CD4-positive, alpha-beta T cell (primary cell): ENCODE data around the gene TSHZ3. TPM values are rescaled to one million over a fixed set of nuclear protein-coding genes. Genes with fewer than 3 reads are reported as not detected.

Experiments
- ATAC-seq: fragments of 200-7000 bp; cut with Tn5 transposase; one replicate; pipeline ENCODE4 v1.10.0; 2022; ENCODE audit warnings: mild to moderate bottlenecking; ENCODE audit not compliant: poor library complexity
- CTCF ChIA-PET: fragments of 350-600 bp; sonication (Branson Sonifier 250); formaldehyde crosslinking; loops from one replicate; lab custom pipeline; 2021; ENCODE audit warnings: antibody characterized with exemption, inconsistent platforms; lab: Charles Lee
- POLR2A ChIA-PET: fragments of 350-600 bp; sonication (Branson Sonifier 250); formaldehyde crosslinking; loops from one replicate; lab custom pipeline; 2021; ENCODE audit warnings: antibody characterized with exemption, inconsistent platforms; lab: Charles Lee
- DNase-seq, 14 experiments: peaks; one replicate each; pipeline ENCODE4 v3.0.0-alpha.2; 2013 to 2020; ENCODE audit warnings: mixed read lengths in 2 of 14
- H3K27ac ChIP-seq, 2 donors: one replicate each; pipeline versions ENCODE4 v1.5.1 to v1.7.0; 2013; ENCODE audit warnings: low read length in 2 of 2, low read depth in 1 of 2, mild to moderate bottlenecking in 1 of 2
- H3K27me3 ChIP-seq, 2 experiments: 1 replicate in 1 of 2; 2 replicates in 1 of 2; pipeline versions ENCODE4 v1.6.1 to v1.7.0; 2013; ENCODE audit warnings: low read length in 2 of 2, control low read depth in 1 of 2, mild to moderate bottlenecking in 1 of 2, moderate library complexity in 1 of 2; ENCODE audit not compliant: insufficient read depth in 2 of 2, control insufficient read depth in 1 of 2
- H3K36me3 ChIP-seq: one replicate; pipeline ENCODE4 v1.6.1; 2013; ENCODE audit warnings: low read length, control low read depth; ENCODE audit not compliant: insufficient read depth
- H3K4me1 ChIP-seq: one replicate; pipeline ENCODE4 v1.6.1; 2013; ENCODE audit warnings: low read length, control low read depth; ENCODE audit not compliant: insufficient read depth
- H3K4me3 ChIP-seq: one replicate; pipeline ENCODE4 v1.5.1; 2013; ENCODE audit warnings: mild to moderate bottlenecking, low read length, moderate library complexity
- H3K9me3 ChIP-seq, 2 experiments: 1 replicate in 1 of 2; 2 replicates in 1 of 2; pipeline versions ENCODE4 v1.6.1 to v1.7.0; 2013; ENCODE audit warnings: low read length in 2 of 2, mild to moderate bottlenecking in 2 of 2, control low read depth in 1 of 2, moderate library complexity in 1 of 2; ENCODE audit not compliant: control insufficient read depth in 1 of 2, insufficient read depth in 1 of 2
- H3K27ac Mint-ChIP-seq: one replicate; pipeline ENCODE4 v1.8.0; 2020; ENCODE audit warnings: mixed read lengths
- H3K27me3 Mint-ChIP-seq: one replicate; pipeline ENCODE4 v1.8.0; 2021; ENCODE audit warnings: mixed read lengths
- H3K36me3 Mint-ChIP-seq: one replicate; pipeline ENCODE4 v1.8.0; 2021; ENCODE audit warnings: low read depth, mixed read lengths
- H3K4me1 Mint-ChIP-seq: one replicate; pipeline ENCODE4 v1.8.0; 2021; ENCODE audit warnings: low read depth, mixed read lengths
- H3K4me3 Mint-ChIP-seq: one replicate; pipeline ENCODE4 v1.8.0; 2020; ENCODE audit warnings: mild to moderate bottlenecking, mixed read lengths
- H3K9me3 Mint-ChIP-seq: one replicate; pipeline ENCODE4 v1.8.0; 2020; ENCODE audit warnings: mixed read lengths
- CTCF ChIP-seq: fragments of 200-600 bp; IDR thresholded peaks from one replicate; pipeline ENCODE4 v1.8.0; 2022; ENCODE audit warnings: antibody characterized with exemption, mild to moderate bottlenecking
- intact Hi-C, 2 experiments: fragments of 100-400 bp; cut with DNase I in 1 of 2; cut with micrococcal nuclease in 1 of 2; formaldehyde crosslinking; loops; one replicate each; pipeline versions ENCODE4 v1.15.1 to v1.9.0; 2023 to 2025; cut with DNase I, micrococcal nuclease
- total RNA-seq, 174 experiments: library from RNA in 2 of 174; stranded (reverse) in 2 of 174; gene quantifications; one replicate each; pipeline ENCODE4 v1.2.3 and lab custom pipeline; 2021 to 2026

The TSHZ3 gene
- total RNA-seq, 2 experiments from 2014 or later = 0.38 to 0.61 TPM

GRCh38 chr19:31257025-31257424, 92.2 kb downstream of the TSHZ3 start:
- Mint-ChIP-seq H3K27ac (no peak overlapping the region), H3K36me3 (no peaks in the 10 kb centered on the region), H3K4me1 (peaks cover 9% of the 10 kb centered on the region), H3K27me3 (peaks cover 29% of the 10 kb centered on the region), H3K9me3 (no peaks in the 10 kb centered on the region), H3K4me3 (no peak overlapping the region)
- H3K4me3 ChIP-seq = no peak overlapping the region
- H3K9me3 ChIP-seq = no peaks in the 10 kb centered on the region
- ChIA-PET CTCF (no interaction called here), POLR2A (no interaction called here)
- intact Hi-C loops = no loop called here
- no peak for DNase-seq
- H3K27me3 ChIP-seq = peaks cover 7 to 8% of the 10 kb centered on the region in 2 experiments
- no peaks in the 10 kb centered on the region for H3K36me3 ChIP-seq
- TF ChIP-seq CTCF = no peak
- no peak for ATAC-seq
- peaks cover 4% of the 10 kb centered on the region for H3K4me1 ChIP-seq
- no peak overlapping the region for H3K27ac ChIP-seq

- H3K36me3 ChIP-seq = no peaks in the 10 kb centered on the region
- no peaks in the 10 kb centered on the region for H3K9me3 ChIP-seq
- peaks cover 4% of the 10 kb centered on the region for H3K4me1 ChIP-seq
- peak in 2 of 14 experiments; percentile 33 to 37 for DNase-seq
- no peak overlapping the region for H3K27ac ChIP-seq
- H3K27me3 ChIP-seq = peaks cover 5 to 7% of the 10 kb centered on the region in 2 experiments
- no peak for TF ChIP-seq CTCF
- Mint-ChIP-seq H3K9me3 (no peaks in the 10 kb centered on the region), H3K36me3 (no peaks in the 10 kb centered on the region), H3K27me3 (peaks cover 27% of the 10 kb centered on the region), H3K4me3 (no peak overlapping the region), H3K27ac (no peak overlapping the region), H3K4me1 (peaks cover 7% of the 10 kb centered on the region)
- POLR2A ChIA-PET = no interaction called here
- CTCF ChIA-PET = no interaction called here
- no peak for ATAC-seq
- no peak overlapping the region for H3K4me3 ChIP-seq
- intact Hi-C loops = no loop called here
Observed at GRCh38 chr19:31256593-31256960, 92.7 kb downstream of the TSHZ3 start.

GRCh38 chr19:31255831-31256592, 93.2 kb downstream of the TSHZ3 start:
- Histone ChIP-seq H3K27me3 (peaks cover 2 to 7% of the 10 kb centered on the region in 2 experiments), H3K4me1 (peaks cover 1% of the 10 kb centered on the region), H3K36me3 (no peaks in the 10 kb centered on the region), H3K27ac (no peak overlapping the region), H3K4me3 (no peak overlapping the region), H3K9me3 (no peaks in the 10 kb centered on the region)
- POLR2A ChIA-PET = no interaction called here
- CTCF ChIA-PET = no interaction called here
- TF ChIP-seq CTCF = no peak
- H3K36me3 Mint-ChIP-seq = no peaks in the 10 kb centered on the region
- no peak for ATAC-seq
- H3K9me3 Mint-ChIP-seq = no peaks in the 10 kb centered on the region
- no peak overlapping the region for H3K4me3 Mint-ChIP-seq
- no peak for DNase-seq
- H3K4me1 Mint-ChIP-seq = peaks cover under 1% of the 10 kb centered on the region
- H3K27ac Mint-ChIP-seq = no peak overlapping the region
- peaks cover 22% of the 10 kb centered on the region for H3K27me3 Mint-ChIP-seq
- intact Hi-C loops = no loop called here
